ENCODE measurements around the gene BANP.
A peak's percentile ranks its signal among the peaks of the same experiment; 100 is the strongest.
"Not testable (repeated sequence)": the region's sequence is repeated elsewhere in the genome, so short reads cannot be mapped to it uniquely, and the experiment has no call there.

Gene BANP

GRCh38 chr16:87937231-87937542 is 14.0 kb upstream of the BANP start:
- not testable (repeated sequence) for H3K9me3 Mint-ChIP-seq; H3K36me3 Mint-ChIP-seq (ENCODE audit: low read depth); H3K4me1 Mint-ChIP-seq (ENCODE audit: low read depth); H3K27me3 Mint-ChIP-seq (ENCODE audit: low read depth); H3K27ac Mint-ChIP-seq; H3K4me3 Mint-ChIP-seq

- peaks cover 4% of the 10 kb centered on the region for H3K27me3 Mint-ChIP-seq (ENCODE audit: low read depth)
- H3K4me1 Mint-ChIP-seq (ENCODE audit: low read depth): no peaks in the 10 kb centered on the region
- no peaks in the 10 kb centered on the region for H3K36me3 Mint-ChIP-seq (ENCODE audit: low read depth)
- no peak overlapping the region for H3K27ac Mint-ChIP-seq
- no peak overlapping the region for H3K4me3 Mint-ChIP-seq
- H3K9me3 Mint-ChIP-seq: no peaks in the 10 kb centered on the region
These were observed 12.8 kb upstream of the BANP start for GRCh38 chr16:87938412-87938949.

GRCh38 chr16:87939562-87940423 is 11.4 kb upstream of the BANP start:
- Mint-ChIP-seq H3K36me3 (ENCODE audit: low read depth) (no peaks in the 10 kb centered on the region), H3K4me3 (no peak overlapping the region), H3K9me3 (no peaks in the 10 kb centered on the region), H3K4me1 (ENCODE audit: low read depth) (no peaks in the 10 kb centered on the region), H3K27ac (no peak overlapping the region), H3K27me3 (ENCODE audit: low read depth) (peaks cover 4% of the 10 kb centered on the region)

- Mint-ChIP-seq H3K4me1 (ENCODE audit: low read depth) (peaks cover 5% of the 10 kb centered on the region), H3K27me3 (ENCODE audit: low read depth) (peaks cover 4% of the 10 kb centered on the region), H3K9me3 (no peaks in the 10 kb centered on the region), H3K36me3 (ENCODE audit: low read depth) (no peaks in the 10 kb centered on the region), H3K27ac (no peak overlapping the region), H3K4me3 (no peak overlapping the region)
These were observed 8.6 kb upstream of the BANP start for GRCh38 chr16:87942680-87943079.

GRCh38 chr16:87945351-87946042 is 5.7 kb upstream of the BANP start:
- Mint-ChIP-seq H3K9me3 (no peaks in the 10 kb centered on the region), H3K4me1 (ENCODE audit: low read depth) (peaks cover 15% of the 10 kb centered on the region), H3K4me3 (no peak overlapping the region), H3K27me3 (ENCODE audit: low read depth) (no peaks in the 10 kb centered on the region), H3K36me3 (ENCODE audit: low read depth) (peaks cover 1% of the 10 kb centered on the region), H3K27ac (no peak overlapping the region)

- Mint-ChIP-seq H3K27me3 (ENCODE audit: low read depth) (no peaks in the 10 kb centered on the region), H3K4me1 (ENCODE audit: low read depth) (peaks cover 15% of the 10 kb centered on the region), H3K9me3 (no peaks in the 10 kb centered on the region), H3K36me3 (ENCODE audit: low read depth) (peaks cover 1% of the 10 kb centered on the region), H3K27ac (no peak overlapping the region), H3K4me3 (no peak overlapping the region)
These were observed 4.5 kb upstream of the BANP start for GRCh38 chr16:87946596-87947347.

- Mint-ChIP-seq H3K4me3 (peak overlapping the region; percentile 64), H3K36me3 (ENCODE audit: low read depth) (peaks cover 5% of the 10 kb centered on the region), H3K9me3 (no peaks in the 10 kb centered on the region), H3K4me1 (ENCODE audit: low read depth) (peaks cover 20% of the 10 kb centered on the region), H3K27ac (peak overlapping the region; percentile 88), H3K27me3 (ENCODE audit: low read depth) (no peaks in the 10 kb centered on the region)
These were observed 3.7 kb upstream of the BANP start for GRCh38 chr16:87947356-87948118.

- Mint-ChIP-seq H3K4me3 (peak overlapping the region; percentile 64), H3K36me3 (ENCODE audit: low read depth) (peaks cover 5% of the 10 kb centered on the region), H3K27me3 (ENCODE audit: low read depth) (no peaks in the 10 kb centered on the region), H3K27ac (peak overlapping the region; percentile 88), H3K9me3 (no peaks in the 10 kb centered on the region), H3K4me1 (ENCODE audit: low read depth) (peaks cover 20% of the 10 kb centered on the region)
These were observed 3.1 kb upstream of the BANP start for GRCh38 chr16:87948119-87948545.

GRCh38 chr16:87948735-87949070 is 2.5 kb upstream of the BANP start:
- peaks cover 26% of the 10 kb centered on the region for H3K4me1 Mint-ChIP-seq (ENCODE audit: low read depth)
- H3K9me3 Mint-ChIP-seq: no peaks in the 10 kb centered on the region
- H3K27ac Mint-ChIP-seq: peak overlapping the region; percentile 88
- H3K4me3 Mint-ChIP-seq: peak overlapping the region; percentile 64
- H3K36me3 Mint-ChIP-seq (ENCODE audit: low read depth): peaks cover 8% of the 10 kb centered on the region
- H3K27me3 Mint-ChIP-seq (ENCODE audit: low read depth): no peaks in the 10 kb centered on the region

GRCh38 chr16:87949071-87949744 is 2.0 kb upstream of the BANP start:
- Mint-ChIP-seq H3K9me3 (no peaks in the 10 kb centered on the region), H3K4me3 (no peak overlapping the region), H3K27ac (no peak overlapping the region), H3K36me3 (ENCODE audit: low read depth) (peaks cover 12% of the 10 kb centered on the region), H3K4me1 (ENCODE audit: low read depth) (peaks cover 31% of the 10 kb centered on the region), H3K27me3 (ENCODE audit: low read depth) (no peaks in the 10 kb centered on the region)

GRCh38 chr16:87951552-87952538 is 611 bp downstream of the BANP start:
- Mint-ChIP-seq H3K27ac (peak overlapping the region; percentile 86), H3K4me1 (ENCODE audit: low read depth) (peaks cover 55% of the 10 kb centered on the region), H3K27me3 (ENCODE audit: low read depth) (no peaks in the 10 kb centered on the region), H3K36me3 (ENCODE audit: low read depth) (peaks cover 18% of the 10 kb centered on the region), H3K4me3 (peak overlapping the region; percentile 83), H3K9me3 (no peaks in the 10 kb centered on the region)

GRCh38 chr16:87952751-87953150 is 1.5 kb downstream of the BANP start:
- Mint-ChIP-seq H3K27ac (no peak overlapping the region), H3K27me3 (ENCODE audit: low read depth) (no peaks in the 10 kb centered on the region), H3K4me3 (peak overlapping the region; percentile 83), H3K9me3 (no peaks in the 10 kb centered on the region), H3K36me3 (ENCODE audit: low read depth) (peaks cover 22% of the 10 kb centered on the region), H3K4me1 (ENCODE audit: low read depth) (peaks cover 57% of the 10 kb centered on the region)

Data from T-helper 1 cell treated with Interleukin-12 subunit alpha and Interleukin-12 subunit beta and Interleukin-4 antibody, amounts not matched to agents 30 μg/mL and 1 μg/mL, for 36 hours (primary cell).